GM19328 (cell line): ENCODE results near the gene TMEM218.
A peak's percentile ranks its signal among the peaks of the same experiment; 100 is the strongest.

Source experiments
- ATAC-seq: cut with Tn5 transposase; IDR thresholded peaks from one replicate; pipeline ENCODE4 v1.9.1; 2021; ENCODE audit warnings: mild to moderate bottlenecking, moderate library complexity; ENCODE audit not compliant: unreplicated experiment

Gene TMEM218

GRCh38 chr11:125111343-125112207 is at the start of gene TMEM218:
Gene TMEM218 (minus strand): TSS chr11:125111626. CDS start chr11:125102241, 9,385 bp downstream.
- ATAC-seq: peak; percentile 99

- no peak for ATAC-seq
Observed at GRCh38 chr11:125157953-125158680, 46.7 kb upstream of the TMEM218 start.

- no peak for ATAC-seq
Observed at GRCh38 chr11:125157118-125157733, 45.8 kb upstream of the TMEM218 start.

GRCh38 chr11:125156346-125157117 is 45.1 kb upstream of the TMEM218 start:
- no peak for ATAC-seq

GRCh38 chr11:125155767-125156166 is 44.3 kb upstream of the TMEM218 start:
- ATAC-seq: no peak

- ATAC-seq: no peak
Observed at GRCh38 chr11:125155100-125155444, 43.6 kb upstream of the TMEM218 start.

- ATAC-seq: no peak
Observed at GRCh38 chr11:125154378-125155099, 43.1 kb upstream of the TMEM218 start.

- ATAC-seq: no peak
Observed at GRCh38 chr11:125153837-125154236, 42.4 kb upstream of the TMEM218 start.

GRCh38 chr11:125148743-125149142 is 37.3 kb upstream of the TMEM218 start:
- no peak for ATAC-seq

GRCh38 chr11:125148011-125148410 is 36.6 kb upstream of the TMEM218 start:
- ATAC-seq: no peak

GRCh38 chr11:125147280-125147679 is 35.9 kb upstream of the TMEM218 start:
- ATAC-seq: no peak

- ATAC-seq: no peak
Observed at GRCh38 chr11:125146232-125146631, 34.8 kb upstream of the TMEM218 start.

GRCh38 chr11:125141686-125142535 is 30.5 kb upstream of the TMEM218 start:
- ATAC-seq: peak; percentile 55

- no peak for ATAC-seq
Observed at GRCh38 chr11:125141178-125141577, 29.8 kb upstream of the TMEM218 start.

GRCh38 chr11:125140233-125140632 is 28.8 kb upstream of the TMEM218 start:
- no peak for ATAC-seq

- ATAC-seq: no peak
Observed at GRCh38 chr11:125139778-125140177, 28.4 kb upstream of the TMEM218 start.

- no peak for ATAC-seq
Observed at GRCh38 chr11:125138966-125139365, 27.5 kb upstream of the TMEM218 start.

GRCh38 chr11:125136001-125136400 is 24.6 kb upstream of the TMEM218 start:
- no peak for ATAC-seq

GRCh38 chr11:125132596-125132995 is 21.2 kb upstream of the TMEM218 start:
- ATAC-seq: no peak
